Articular chondrocyte of knee joint (primary cell): ENCODE results near the gene PKN1. TPM values are rescaled to one million over a fixed set of nuclear protein-coding genes. Genes with fewer than 3 reads are reported as not detected.

Experiments used
- small RNA-seq: library from RNA; depleted of rRNA; stranded (forward); fragments of <200 nt; gene quantifications from one replicate; pipeline ENCODE3, GENCODE V24; 2012
- total RNA-seq: library from RNA; depleted of rRNA; stranded (reverse); fragments of >200 nt; gene quantifications from 2 replicates; pipeline ENCODE4 v1.2.3, GENCODE V29; 2012

Gene PKN1
- 87.1 and 99.3 TPM in 2 replicates for total RNA-seq

DNA sequence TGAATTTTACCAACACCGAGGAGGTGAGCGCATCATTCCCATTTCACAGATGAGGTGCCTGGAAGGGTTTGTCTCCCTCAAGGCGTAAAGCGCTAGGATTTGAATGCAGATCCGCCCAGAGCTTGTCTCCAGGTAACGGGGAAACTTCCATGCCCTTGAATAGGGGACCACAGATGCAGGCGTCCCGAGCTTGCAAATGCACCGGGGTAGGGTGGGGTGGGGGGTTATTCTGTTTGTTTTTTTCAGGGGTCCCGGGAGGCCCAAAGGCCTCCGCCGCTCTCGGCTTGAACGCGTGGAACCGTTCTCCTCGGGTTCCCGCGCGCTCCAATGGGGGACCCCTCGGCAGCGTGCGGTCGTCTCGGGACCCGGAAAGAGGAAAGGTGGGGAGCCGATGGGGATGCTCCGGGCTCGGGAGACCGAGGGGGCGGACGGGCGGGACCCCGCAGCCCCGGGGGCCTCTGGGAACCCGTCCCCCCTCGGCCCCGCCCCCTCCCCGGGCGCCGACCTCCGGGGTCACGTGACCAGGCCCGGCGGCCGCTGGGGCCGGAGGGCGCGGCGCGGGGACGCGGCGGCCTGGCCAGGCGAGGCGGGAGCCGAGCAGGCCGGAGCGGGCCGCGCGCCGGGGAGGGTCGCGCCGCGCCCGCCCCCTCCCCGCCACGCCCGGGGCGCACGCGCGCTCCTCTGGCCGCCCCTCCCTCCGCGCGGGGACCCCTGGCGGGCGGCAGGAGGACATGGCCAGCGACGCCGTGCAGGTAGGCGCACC, at the start of gene PKN1:
PKN1 (plus strand) TSS at position 516 of the 763 bp plus-strand sequence; CDS start at position 732, 216 bp downstream.

DNA sequence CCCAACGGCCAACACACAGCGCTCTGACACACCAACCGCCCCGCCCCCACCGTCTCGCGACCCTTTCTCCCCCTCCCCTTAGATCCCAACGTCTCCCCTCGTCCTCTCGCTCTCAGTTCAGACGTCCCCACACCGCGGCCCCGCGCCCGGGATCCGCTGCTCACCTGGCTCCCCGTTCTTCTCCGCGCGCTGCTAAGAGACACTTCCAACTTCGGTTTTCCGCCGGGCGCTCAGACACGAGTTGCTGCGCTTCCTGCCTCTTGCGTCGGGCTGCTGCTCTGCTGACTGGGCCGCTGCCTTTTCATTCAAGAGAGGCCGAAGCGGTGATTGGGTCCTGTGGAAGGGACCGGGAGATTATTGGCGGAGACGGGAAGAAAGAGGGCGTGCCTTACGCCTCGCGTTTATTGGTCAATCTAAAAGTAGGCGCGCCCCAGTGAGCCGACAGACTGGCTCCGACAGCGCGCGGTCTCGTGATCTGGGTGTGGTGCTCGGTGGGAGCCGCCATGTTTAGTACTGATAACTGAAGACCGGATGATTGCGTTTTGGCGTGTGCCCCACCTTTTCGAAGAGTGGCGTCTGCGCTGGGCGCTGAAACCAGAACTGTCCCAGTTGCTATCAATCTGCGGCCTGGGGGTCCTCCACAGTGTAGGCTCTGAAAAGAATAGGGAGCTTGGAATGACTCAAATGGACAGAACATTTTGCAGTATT, 13.8 kb upstream of the PKN1 start, which contains the start of gene DDX39A:
DDX39A (minus strand) TSS at position 236 of the 708 bp plus-strand sequence. CDS start 6,121 bp downstream, outside the sequence.

DNA sequence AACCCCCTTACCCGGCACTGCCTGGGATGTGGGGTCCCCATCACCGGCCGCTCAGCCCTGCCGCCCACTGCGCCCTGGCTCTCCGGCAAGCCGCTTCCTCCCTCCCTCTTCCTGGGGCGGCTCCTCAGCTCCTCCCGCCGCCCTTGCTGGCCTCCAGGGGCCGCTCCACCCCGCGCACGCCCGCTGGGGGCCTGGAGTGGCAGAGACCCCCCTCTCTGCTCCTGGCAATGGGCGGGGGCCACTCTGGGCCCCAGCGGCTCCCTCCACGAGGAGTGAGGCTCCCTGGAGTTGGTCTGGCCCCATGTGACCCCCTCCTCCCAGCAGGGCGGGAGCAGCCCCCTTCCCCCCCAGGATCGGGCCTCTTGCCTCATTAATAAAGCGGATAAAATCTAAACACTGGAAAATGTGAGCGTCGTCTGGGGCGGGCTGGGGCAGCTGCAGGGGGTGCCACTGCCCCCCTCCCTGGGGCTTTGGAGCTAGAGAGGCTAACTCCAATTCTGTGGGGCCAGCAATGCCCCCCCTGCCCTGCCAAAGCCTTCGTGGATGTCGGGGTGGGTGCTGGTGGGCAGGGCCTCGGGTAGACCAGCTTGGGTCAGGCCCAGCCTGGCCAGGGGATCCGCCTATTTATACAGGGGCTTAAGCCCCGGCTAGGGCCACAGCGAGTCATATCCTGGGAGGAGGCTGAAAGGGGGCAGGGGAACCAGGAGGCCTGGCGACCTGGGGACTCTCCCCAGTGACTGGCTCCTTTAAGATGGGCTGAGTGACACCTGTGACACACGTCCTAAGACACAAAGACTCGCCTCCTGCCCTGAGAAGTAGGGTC, 42.4 kb downstream of the PKN1 start, which contains the start of gene PTGER1:
PTGER1 (minus strand) TSS at position 104 of the 823 bp plus-strand sequence. CDS start 1,034 bp downstream, outside the sequence.

DNA sequence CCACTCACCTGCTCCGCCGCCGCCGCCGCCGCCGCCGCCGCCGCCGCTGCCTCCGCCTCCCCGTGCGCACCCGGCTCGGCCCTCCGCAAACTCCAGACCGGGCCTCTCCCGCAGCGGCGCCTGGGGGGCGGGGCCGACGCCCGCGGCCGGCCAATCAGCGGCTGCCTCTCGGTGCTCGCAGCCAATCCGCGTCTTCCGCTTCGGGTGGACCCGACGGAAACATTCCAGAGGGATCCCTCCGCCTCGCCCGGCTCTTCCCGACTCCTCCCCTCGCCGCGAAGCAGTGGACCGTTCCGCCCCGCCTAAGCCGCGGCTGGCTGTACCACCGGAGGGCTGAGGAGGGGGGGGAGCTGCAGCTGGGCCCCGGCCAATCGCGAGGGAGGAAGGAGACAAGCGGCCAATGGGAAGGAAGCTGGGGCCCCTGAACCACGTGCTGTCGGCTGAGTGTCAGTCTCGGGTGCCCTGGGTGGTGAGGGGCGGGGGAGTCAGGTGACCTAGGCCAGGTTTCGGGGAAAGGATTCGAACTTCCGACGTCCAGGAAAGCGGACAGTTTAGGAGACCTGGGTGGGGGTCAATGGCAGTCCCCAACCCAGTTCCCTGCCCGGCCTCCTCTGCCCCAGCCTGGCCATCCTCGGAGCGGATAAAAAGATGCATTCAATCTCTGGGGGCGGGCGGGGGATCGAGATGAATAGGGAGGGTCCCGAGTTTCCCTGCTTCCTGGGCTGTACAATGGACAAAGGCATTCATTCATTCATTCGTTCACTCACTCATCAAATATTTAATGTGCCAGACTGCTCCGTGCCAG, 63.1 kb downstream of the PKN1 start, which contains the start of gene GIPC1:
GIPC1 (minus strand) TSS at position 99 of the 805 bp plus-strand sequence. CDS start 13,151 bp downstream, outside the sequence.

DNA sequence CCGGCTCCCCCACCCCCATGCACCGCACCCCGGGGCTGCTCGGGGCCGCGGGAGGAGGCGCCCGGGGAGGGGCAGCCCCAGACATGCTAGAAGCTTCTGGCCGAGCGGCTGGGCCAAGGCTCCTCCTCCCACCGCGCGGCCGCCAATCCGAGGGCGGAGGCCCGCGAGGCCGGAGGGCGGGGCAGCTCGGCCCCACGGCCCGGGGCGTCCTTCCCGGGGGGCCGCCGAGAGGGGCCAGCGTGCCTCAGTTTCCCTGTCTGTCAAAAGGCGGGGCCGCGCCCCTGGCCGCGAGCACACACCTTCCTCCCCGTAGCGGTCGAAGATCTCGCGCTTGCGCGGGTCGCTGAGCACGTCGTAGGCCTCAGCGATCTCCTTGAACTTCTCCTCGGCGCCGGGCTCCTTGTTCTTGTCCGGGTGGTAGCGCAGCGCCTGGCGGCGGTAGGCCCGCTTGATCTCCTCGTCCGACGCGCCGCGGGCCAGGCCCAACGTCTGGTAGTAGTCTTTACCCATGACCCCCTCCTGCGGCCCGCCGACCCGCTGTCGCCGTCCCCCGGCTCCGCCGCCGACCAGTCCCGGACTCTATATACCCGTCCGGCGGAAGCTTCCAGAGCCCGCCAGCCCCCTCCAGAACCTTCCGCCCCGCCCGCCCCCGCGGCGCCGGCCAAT, 84.9 kb downstream of the PKN1 start, which contains the start of gene DNAJB1:
DNAJB1 (minus strand) TSS at position 558 of the 666 bp plus-strand sequence; CDS start at position 510, 48 bp downstream.

Small RNA genes within 50 kb of the gene (small RNA-seq; reads per million reads assigned to genes)
- gene SNRPGP15, result not detected

Other genes with a start within 250 kb of the PKN1 start
- gene ADGRL1, start 227.1 kb upstream of the PKN1 start, total RNA-seq, result 4.1 and 4.8 TPM in 2 replicates
- gene ADGRE5, start 51.9 kb upstream of the PKN1 start, total RNA-seq, result 13.6 and 17.8 TPM in 2 replicates
- gene DDX39A, start 14.0 kb upstream of the PKN1 start, total RNA-seq, result 41.2 and 41.5 TPM in 2 replicates
- gene PTGER1, start 42.0 kb downstream of the PKN1 start, total RNA-seq, result 0.86 and 0.91 TPM in 2 replicates
- 72.9 and 75.1 TPM in 2 replicates for gene GIPC1, start 62.8 kb downstream of the PKN1 start, total RNA-seq
- 60.6 and 83.7 TPM in 2 replicates for gene DNAJB1, start 85.1 kb downstream of the PKN1 start, total RNA-seq
- gene TECR, start 96.3 kb downstream of the PKN1 start, total RNA-seq, result 47.0 and 61.5 TPM in 2 replicates
- gene NDUFB7, start 138.8 kb downstream of the PKN1 start, total RNA-seq, result 147 and 171 TPM in 2 replicates
- under 0.01 TPM in 1 of 2 replicates, not detected in the other for gene CLEC17A, start 149.8 kb downstream of the PKN1 start, total RNA-seq
- gene ADGRE3, start 241.5 kb downstream of the PKN1 start, total RNA-seq, result not detected in 2 replicates